ENCODE data around the gene FCN1. TPM values are rescaled to one million over a fixed set of nuclear protein-coding genes. Genes with fewer than 3 reads are reported as not detected.

Gene FCN1
- total RNA-seq, 2 donors from 2014 or later, result 5.7 to 12.0 TPM

GRCh38 chr9:134939080-134939733 lies 21.5 kb upstream of the FCN1 start:
- no peak for ATAC-seq
- intact Hi-C loops (cut with DNase I), result no loop called here
- DNase-seq, result no peak

DNA sequence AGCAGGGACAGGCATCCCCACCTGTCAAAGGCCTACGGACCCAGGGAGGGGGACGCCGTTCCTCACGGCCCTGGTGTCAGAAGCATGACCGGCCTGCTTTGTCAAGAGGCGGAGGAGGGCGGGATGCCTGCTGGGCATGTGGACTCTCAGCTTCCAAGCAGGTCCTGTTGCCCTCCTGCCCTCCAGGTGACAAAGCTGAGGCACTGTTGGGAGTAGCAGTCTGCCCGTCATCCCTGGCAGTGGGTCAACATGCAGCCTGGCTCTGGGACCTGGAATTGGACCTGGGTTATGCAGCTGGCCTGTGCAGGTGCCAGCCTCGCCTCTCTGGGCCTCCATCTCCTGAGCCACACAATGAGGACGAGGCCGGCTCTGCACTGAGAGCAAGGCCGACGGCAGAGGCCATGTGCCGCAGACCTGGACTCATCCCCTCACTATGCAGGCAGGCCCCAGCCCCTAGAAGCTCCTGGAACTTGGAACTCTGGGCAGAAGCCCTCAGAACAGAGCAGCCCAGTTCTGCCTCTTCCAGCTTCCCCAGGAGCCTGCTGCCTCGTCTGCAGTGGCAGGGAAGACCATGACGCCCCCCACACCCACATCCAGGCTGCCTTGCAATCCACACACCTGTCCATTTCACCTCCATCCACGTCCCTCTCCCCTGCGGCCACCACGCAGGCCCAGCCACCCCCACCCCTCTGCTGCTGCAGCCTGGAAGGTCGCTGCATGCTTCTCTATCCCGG lies 20.8 kb upstream of the FCN1 start:
- no peak for DNase-seq
- intact Hi-C loops (cut with DNase I), result no loop called here
- no peak for ATAC-seq

GRCh38 chr9:134937566-134938345 lies 20.0 kb upstream of the FCN1 start:
- ATAC-seq, result no peak
- intact Hi-C loops (cut with DNase I), result no loop called here
- no peak for DNase-seq

GRCh38 chr9:134937164-134937555 lies 19.4 kb upstream of the FCN1 start:
- DNase-seq (no peak), ATAC-seq (no peak)
- intact Hi-C loops (cut with DNase I), result no loop called here

DNA sequence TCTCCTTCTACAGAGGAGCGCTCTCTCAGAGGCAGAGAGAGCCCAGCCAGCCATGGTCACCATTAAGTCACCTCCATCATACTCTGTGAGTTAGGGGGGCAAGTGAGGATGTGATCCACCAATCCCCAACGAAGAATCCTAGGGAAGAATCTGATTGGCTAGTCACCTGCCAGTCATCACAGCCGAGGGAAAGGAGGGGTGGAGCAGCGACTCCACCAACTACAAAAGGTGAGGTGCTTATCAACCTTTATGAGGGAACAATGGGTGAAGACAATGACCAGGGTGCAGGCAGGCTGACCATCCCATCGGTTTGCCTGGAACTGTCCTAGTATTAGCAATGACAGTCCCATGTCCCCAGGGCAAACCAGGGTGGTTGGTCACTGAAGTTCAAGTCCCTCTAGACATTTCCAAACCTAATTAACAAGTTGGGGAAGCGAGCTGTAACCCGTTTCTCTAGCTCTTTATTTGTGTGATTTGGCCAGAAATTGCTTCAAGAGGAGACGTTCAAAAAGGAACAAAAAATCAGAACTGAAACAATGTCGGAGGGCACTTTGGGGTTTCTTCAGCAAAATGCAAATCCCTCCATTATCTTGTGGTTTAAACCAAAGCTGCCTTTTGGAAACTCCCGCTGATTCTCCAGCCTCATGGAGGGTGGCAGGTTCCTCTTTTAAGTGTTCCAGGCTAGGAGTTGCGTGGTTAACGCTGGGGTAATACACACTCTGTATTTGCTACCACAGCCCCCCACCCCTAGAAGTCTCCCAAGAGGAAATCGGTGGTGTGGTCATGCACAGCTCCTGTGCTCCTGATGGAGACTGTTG lies 18.8 kb upstream of the FCN1 start:
- no peak for DNase-seq
- intact Hi-C loops (cut with DNase I), result no loop called here

DNA sequence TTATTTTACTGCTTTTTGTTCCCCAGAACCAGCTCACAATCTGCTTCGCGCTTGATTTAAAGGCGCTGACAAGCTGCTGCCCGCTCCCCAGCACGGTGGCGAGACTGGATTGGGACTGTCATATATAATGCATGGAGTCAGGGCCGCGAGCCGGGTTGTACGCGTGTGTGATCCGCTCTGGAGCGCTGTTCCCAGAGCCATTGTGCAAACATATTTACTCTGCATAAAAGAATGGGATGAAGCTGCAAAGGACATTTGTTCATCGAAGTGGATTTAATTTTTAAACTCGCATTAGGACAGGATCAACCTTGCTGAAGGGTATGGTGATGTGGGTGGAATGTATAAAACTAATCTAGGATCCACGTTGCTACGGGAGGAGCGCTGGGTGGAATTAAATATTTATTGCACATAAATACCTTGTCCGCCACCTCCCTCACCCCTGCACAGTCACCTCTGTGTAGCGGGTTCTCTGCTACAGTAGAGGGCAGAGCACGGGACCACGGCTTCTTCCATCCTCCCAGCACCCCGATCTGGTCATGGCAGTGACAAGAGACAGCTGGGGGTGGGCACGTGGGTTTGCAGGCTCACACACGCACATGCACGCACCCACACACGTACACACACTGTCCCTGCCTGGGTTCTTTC lies 18.1 kb upstream of the FCN1 start:
- DNase-seq (no peak), ATAC-seq (no peak)
- intact Hi-C loops (cut with DNase I), result no loop called here

More for the DNA sequence above, 18.8 kb upstream of the FCN1 start:
- ATAC-seq, result peak; percentile 27 to 47

DNA sequence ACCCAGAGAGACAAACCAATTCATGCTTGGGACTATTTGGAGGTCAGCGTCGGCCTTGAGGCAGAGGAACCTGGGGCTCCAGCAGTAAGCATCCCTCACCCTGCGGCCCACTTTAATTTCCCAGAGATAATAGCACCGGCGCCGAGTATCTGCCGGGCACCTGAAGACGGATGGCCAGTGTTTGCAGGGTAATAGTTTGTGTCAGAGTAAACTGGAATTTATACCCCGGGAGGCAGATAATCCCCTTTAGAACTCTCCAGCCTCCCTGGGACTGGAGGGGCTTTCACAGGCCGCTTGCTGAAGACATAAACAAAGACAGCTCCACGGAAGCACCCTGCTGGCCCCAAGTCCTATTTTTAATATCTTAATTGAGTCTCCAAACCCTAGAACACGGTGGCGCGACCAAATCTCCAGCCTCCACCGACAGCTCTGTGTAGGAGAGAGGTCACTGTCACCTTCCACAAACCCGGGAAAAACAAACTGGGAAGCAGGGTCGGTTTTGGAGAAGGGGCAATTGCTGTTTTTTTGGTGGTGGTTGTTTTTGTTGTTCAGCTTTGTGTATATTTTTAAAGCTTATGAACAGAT lies 17.4 kb upstream of the FCN1 start:
- DNase-seq (no peak), ATAC-seq (no peak)
- intact Hi-C loops (cut with DNase I), result no loop called here

DNA sequence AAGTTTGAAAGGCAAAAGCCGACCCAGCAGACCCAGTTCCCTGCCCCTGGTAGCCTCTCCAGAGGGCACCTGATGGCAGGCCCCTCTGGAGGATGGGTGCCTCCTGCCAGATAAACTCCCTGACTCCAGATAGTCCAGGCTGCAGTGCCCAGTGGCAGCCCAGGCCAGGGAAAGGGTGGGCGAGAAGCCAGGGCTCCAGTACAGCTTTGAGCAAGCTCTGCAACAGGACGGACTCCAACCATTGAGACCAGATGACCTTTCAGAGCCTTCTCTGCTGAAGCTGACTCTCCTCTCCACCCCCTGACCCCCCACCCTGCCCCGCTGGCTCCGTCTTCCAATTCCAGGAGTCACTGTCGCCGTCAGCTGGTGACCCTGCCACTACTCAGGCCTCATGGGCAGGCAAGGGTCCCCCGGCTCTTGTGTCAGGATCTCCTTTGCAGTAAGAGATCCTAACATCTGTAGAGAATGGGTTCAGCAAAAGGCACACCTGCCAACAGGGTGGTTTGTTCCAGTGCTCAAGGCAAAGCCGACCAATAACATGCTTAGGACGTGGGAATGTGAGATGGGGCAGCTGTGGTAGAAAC lies 15.5 kb upstream of the FCN1 start:
- intact Hi-C loops (cut with DNase I), result no loop called here
- ATAC-seq (no peak), DNase-seq (no peak)

GRCh38 chr9:134932606-134933005 lies 14.9 kb upstream of the FCN1 start:
- DNase-seq (no peak), ATAC-seq (no peak)
- intact Hi-C loops (cut with DNase I), result no loop called here

DNA sequence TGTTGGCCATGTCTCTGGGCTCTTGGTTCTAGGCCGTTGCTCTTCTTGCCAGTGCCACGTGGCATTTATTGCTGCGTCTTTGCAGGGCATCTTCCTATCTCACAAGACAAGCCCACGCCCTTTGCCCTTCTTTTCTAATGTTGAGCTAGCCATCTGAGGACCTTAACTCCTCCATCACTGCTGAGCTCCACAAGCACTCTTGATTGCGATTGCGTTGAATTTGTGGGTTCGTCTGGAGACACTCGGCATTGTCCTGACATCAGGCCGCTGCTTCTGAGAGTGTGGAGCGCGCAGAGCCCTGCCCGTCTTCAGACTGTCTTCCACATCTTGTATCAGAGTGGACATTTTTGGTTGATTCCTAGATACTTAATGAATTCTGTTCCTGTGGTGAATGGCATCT lies 14.5 kb upstream of the FCN1 start:
- no peak for DNase-seq
- ATAC-seq, result no peak
- intact Hi-C loops (cut with DNase I), result no loop called here

- no peak for ATAC-seq
- intact Hi-C loops (cut with DNase I), result no loop called here
- no peak for DNase-seq
These were observed 12.7 kb upstream of the FCN1 start for GRCh38 chr9:134930398-134930797.

- ATAC-seq (peak; percentile 71 to 94), DNase-seq (peak; percentile 61)
- intact Hi-C loops (cut with DNase I), result no loop called here
These were observed 11.8 kb upstream of the FCN1 start for GRCh38 chr9:134929193-134930158.

GRCh38 chr9:134928436-134929192 lies 10.9 kb upstream of the FCN1 start:
- DNase-seq, result no peak
- intact Hi-C loops (cut with DNase I), result no loop called here
- ATAC-seq, result peak; percentile 41 to 51

- no peak for ATAC-seq
- DNase-seq, result no peak
- intact Hi-C loops (cut with DNase I), result no loop called here
These were observed 7.3 kb upstream of the FCN1 start for GRCh38 chr9:134925011-134925511.

GRCh38 chr9:134923466-134923865 lies 5.8 kb upstream of the FCN1 start:
- intact Hi-C loops (cut with DNase I), result no loop called here
- DNase-seq (no peak), ATAC-seq (no peak)

- no peak for DNase-seq
- intact Hi-C loops (cut with DNase I), result no loop called here
- peak; percentile 34 to 76 for ATAC-seq
These were observed 5.2 kb upstream of the FCN1 start for GRCh38 chr9:134922932-134923240.
